Effector memory CD4-positive, alpha-beta T cell (primary cell): ENCODE results near the gene RAD21L1.

ENCODE experiments used
- DNase-seq, 3 donors: peaks; one replicate each; pipeline ENCODE4 v3.0.0-alpha.2; 2020
- H3K27ac ChIP-seq: 2 replicates; pipeline ENCODE4 v1.7.0; 2013; ENCODE audit warnings: mild to moderate bottlenecking, low read length, moderate library complexity; ENCODE audit not compliant: insufficient read depth, poor library complexity, severe bottlenecking
- H3K27me3 ChIP-seq: replicated peaks from 2 replicates; pipeline ENCODE4 v1.7.0; 2013; ENCODE audit warnings: mild to moderate bottlenecking, low read length; ENCODE audit not compliant: insufficient read depth, control insufficient read depth, poor library complexity, severe bottlenecking
- H3K36me3 ChIP-seq: 2 replicates; pipeline ENCODE4 v1.7.0; 2013; ENCODE audit warnings: mild to moderate bottlenecking, low read length, moderate library complexity; ENCODE audit not compliant: control insufficient read depth, insufficient read depth
- H3K4me1 ChIP-seq: 2 replicates; pipeline ENCODE4 v1.7.0; 2013; ENCODE audit warnings: low read length, mild to moderate bottlenecking; ENCODE audit not compliant: control insufficient read depth, insufficient read depth, poor library complexity, severe bottlenecking
- H3K4me3 ChIP-seq: 2 replicates; pipeline ENCODE4 v1.7.0; 2013; ENCODE audit warnings: low read length, low read depth, mild to moderate bottlenecking; ENCODE audit not compliant: insufficient read depth, poor library complexity, severe bottlenecking
- H3K9me3 ChIP-seq: 2 replicates; pipeline ENCODE4 v1.7.0; 2013; ENCODE audit warnings: mild to moderate bottlenecking, low read length, moderate library complexity; ENCODE audit not compliant: control insufficient read depth

The RAD21L1 gene

DNA sequence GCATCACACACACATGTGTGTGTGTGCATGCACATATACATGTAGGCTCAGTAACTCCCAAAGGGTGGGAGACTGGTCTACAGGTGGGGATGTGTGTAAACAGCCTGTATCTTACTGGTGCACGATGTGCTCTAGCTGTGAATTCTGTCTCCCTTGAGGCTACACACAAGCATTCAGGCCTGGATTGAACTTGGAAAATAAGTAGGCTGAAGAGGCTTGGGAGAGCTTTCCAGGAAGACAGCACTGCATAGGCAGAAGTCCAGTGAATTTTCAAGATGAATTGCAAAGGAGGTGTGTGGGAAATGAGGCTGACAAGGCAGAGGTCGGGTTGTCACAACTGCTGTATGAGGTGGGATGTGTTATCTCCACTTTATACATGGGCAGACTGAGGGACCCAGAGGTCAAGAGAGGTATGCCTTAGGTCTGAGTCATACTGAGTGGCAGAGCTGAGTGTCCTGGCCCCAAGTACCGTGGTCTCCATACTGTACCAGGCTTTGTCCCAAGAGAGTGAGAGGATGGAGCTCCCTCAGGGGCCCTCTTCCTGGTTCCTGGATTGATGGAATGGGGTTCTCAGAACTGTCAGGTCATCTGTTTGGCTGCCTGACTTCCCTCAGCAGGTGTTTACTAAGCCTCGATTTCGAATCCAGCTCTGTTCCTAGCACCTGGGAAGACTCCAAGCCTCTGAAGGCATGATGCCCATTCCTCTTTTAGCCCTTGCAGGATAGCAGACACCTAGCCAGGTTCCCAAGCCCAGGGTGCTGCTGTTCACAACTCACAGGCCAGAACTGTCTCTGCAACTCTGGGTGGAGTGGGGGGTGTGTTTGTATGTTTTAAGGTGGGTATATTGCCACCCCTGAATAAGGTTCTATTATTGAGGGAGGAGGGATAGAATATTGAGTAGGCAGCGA is 54.6 kb downstream of the RAD21L1 start:
- Histone ChIP-seq H3K4me3 (no peak overlapping the region), H3K9me3 (no peaks in the 10 kb centered on the region), H3K4me1 (no peaks in the 10 kb centered on the region), H3K27me3 (no peaks in the 10 kb centered on the region), H3K36me3 (no peaks in the 10 kb centered on the region), H3K27ac (no peak overlapping the region)
- DNase-seq, result no peak

DNA sequence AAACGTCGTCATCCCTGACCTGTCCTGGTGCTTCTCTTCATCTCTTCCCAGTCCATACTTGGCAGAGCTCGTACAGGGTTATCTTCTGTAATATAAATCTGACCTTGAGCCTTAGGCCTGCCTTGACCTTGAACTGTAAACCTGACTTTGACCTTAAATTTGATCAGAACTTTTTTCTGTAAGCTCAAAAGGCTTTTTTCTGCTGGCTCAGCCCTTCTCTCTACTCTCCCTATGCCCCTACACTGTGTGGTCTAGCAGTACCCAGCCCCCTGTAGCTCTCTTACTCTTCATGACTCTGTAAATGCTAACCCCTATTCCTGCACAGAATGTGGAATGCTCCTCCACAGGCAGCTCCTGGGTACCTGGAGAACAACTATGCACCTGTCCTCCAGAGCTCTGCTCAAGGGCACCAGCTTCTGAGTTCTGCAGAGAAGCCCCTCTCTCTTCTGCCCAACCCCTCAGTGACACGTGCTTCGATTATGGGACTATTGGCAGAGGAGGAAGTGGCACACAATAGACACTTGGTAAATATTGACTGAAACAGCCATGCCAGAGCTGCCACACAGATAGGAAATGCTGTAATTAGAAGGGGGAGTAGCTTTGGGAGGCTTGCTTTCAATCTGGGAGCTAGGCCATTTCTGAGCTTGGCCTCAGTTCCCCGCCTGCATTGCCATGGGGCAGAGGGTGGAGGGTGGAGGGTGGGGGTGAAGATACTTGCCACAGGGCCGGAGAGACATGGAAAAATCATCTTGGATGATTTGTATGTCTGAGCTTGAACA is 55.6 kb downstream of the RAD21L1 start:
- no peak overlapping the region for H3K4me3 ChIP-seq
- no peaks in the 10 kb centered on the region for H3K9me3 ChIP-seq
- no peak overlapping the region for H3K27ac ChIP-seq
- no peak for DNase-seq
- no peaks in the 10 kb centered on the region for H3K27me3 ChIP-seq
- peaks cover 3% of the 10 kb centered on the region for H3K4me1 ChIP-seq
- no peaks in the 10 kb centered on the region for H3K36me3 ChIP-seq

DNA sequence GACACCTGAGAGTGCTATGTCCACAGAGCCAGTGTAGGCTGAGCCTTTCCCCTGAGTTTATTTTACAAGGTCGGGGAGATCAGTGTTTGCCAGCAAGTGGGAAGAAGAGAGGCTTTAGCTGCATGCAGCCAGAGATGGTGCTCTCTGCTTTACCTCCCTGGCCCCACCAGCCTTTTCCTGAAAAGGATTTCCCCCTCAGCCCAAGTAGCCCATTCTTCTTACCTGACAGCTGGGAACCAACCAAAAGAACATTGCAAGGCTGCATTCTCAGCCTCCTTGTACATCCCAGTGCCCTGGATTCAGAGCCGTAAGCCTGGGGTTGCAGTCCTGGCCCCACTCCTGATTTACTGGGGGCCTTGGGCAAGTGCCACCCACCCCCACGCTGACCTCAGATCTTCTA is 57.1 kb downstream of the RAD21L1 start:
- Histone ChIP-seq H3K4me1 (peaks cover 3% of the 10 kb centered on the region), H3K27ac (no peak overlapping the region), H3K4me3 (no peak overlapping the region), H3K9me3 (no peaks in the 10 kb centered on the region), H3K36me3 (no peaks in the 10 kb centered on the region), H3K27me3 (no peaks in the 10 kb centered on the region)
- no peak for DNase-seq

DNA sequence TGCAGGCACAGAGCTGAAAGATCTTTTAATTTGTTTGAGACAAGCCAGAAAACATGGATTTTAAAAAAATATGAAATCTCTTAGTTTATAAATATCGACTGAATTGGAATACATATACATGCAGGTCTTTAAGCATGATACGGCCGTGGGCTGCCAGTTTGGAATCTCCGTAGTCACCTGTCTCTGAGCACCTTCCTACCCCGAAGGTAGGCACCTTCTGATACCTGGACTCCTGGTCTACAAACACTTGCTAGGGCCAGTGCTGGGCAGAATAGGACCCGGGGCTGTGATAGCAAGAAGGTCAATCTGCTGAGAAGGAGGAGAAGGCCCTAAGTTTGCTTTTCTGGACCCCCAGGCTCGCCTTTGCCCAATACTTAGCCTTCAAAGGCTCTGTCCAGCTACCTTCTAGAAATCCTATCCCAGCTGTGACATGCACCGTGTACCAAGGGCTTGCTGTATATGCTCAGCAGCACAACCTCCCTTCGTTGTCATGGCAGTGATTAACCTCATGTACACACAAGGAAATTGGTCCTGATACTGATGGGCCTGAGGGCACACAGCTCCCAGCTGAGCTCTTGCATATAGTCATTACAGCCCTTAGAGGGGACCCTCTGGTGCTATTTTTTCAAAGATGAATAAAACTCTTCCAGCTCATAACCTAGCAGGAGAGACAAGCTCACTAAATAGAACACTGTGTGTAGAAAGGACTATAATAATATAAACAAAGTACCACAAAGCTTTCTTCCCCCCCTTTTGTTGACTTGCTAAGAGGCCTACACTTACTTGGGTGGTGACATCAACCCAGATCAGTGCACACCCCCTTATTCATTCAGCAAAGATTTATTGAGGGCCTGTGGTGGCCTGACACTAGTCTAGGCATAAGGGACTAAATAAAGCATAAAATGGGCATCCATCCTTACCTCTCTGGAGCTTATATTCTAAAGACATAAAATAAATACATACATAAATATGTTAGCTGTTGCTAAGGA is 58.0 kb downstream of the RAD21L1 start:
- no peak for DNase-seq
- Histone ChIP-seq H3K4me3 (no peak overlapping the region), H3K4me1 (peaks cover 3% of the 10 kb centered on the region), H3K27ac (no peak overlapping the region), H3K9me3 (no peaks in the 10 kb centered on the region), H3K27me3 (no peaks in the 10 kb centered on the region), H3K36me3 (no peaks in the 10 kb centered on the region)

DNA sequence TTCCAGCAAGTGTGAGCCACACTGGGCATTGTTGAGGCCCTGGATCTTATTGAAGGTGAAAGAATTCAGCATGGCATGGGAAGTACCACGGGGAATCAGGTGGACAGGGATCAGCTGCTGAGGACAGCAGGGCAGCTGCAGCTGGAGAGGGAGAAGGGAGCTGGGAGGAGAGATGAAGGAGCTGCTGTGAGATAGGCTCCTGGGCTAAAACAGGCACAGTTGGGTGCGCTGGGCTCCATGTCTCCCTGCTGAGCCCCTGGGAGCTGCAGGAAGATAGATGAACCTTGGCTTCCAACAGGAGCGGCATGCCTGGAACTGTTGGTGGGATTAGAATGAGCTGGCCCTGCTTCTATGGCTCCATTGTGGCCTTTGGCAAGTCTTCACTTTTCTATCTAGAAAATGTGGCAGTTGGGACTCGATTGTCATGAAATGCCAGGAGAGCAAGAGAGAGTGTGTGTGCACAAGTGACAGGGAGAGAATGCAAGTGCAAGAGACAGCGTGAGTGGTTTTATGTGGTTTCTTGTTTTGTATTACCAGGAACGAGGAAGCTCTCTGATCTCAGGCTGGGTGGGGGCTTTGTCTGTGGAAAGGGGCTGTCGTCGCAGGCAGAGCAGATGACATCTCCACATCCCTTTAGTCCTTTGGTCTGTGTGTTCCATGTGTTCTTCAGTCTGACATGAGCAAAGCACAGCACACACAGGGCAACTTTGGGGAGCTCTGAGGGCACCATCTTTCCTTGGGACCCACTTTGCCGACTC is 60.6 kb downstream of the RAD21L1 start:
- no peak overlapping the region for H3K27ac ChIP-seq
- H3K4me1 ChIP-seq, result peaks cover 3% of the 10 kb centered on the region
- no peaks in the 10 kb centered on the region for H3K36me3 ChIP-seq
- no peaks in the 10 kb centered on the region for H3K9me3 ChIP-seq
- H3K4me3 ChIP-seq, result no peak overlapping the region
- DNase-seq, result no peak
- no peaks in the 10 kb centered on the region for H3K27me3 ChIP-seq

DNA sequence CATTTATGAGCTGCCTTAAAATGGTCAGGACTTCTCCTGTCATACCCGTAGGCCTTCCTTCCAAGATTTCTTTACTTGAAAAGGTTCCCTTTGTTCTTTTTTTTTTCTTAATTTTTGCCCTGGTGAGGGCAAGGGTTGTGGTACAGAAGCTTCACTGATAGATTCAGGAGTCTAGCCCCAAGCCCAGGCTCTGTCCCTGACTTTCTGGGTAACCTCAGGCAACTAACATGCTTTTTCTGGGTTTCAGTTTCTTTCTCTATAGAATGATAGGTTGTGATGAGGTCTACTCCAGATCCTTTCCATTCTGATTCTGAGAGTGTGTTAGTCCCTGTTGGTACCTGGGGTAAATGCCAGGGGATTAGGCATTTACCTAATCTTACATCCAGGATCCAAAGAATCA is 61.5 kb downstream of the RAD21L1 start:
- DNase-seq, result no peak
- Histone ChIP-seq H3K4me1 (peaks cover 3% of the 10 kb centered on the region), H3K36me3 (no peaks in the 10 kb centered on the region), H3K27me3 (no peaks in the 10 kb centered on the region), H3K4me3 (no peak overlapping the region), H3K27ac (no peak overlapping the region), H3K9me3 (no peaks in the 10 kb centered on the region)

DNA sequence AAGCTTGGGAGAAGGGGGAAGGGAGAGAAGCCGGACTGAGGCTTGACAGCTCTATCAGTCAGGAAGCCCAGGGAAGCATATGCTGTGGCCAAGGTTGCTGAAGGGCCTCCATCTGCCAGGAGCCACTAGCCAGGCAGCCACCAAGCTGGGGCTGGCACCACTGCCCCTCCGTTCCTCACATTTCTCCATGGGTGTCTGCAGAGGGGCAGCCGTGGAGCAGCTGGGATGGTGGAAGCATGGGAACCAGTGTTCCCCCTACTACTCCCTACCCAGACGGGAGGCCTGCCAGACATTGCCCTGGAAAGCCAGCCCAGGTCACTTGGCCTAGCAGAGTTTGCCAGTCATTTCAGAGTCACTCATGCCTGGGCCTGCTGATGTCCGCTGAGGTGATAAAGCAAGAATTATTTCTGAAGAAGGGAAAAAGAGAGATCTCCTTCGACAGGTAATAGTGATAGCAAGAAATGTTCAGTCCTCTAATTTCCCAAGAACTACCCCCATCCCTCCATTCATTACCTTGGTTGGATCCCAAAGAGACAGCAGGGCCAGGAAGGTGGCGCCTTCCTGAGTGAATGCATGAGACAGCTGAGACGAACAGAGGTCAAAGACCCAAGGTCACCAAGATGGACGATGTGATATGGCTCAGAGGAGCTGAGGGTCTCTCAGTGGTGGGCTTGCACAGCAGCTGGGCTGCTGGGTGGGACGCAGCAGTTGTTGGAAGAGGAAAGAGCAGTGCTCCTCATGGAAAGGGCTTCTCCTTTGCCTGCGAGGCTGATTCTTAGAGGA is 62.1 kb downstream of the RAD21L1 start:
- H3K27ac ChIP-seq, result no peak overlapping the region
- H3K4me3 ChIP-seq, result no peak overlapping the region
- no peaks in the 10 kb centered on the region for H3K9me3 ChIP-seq
- peaks cover 3% of the 10 kb centered on the region for H3K4me1 ChIP-seq
- H3K36me3 ChIP-seq, result no peaks in the 10 kb centered on the region
- H3K27me3 ChIP-seq, result no peaks in the 10 kb centered on the region
- DNase-seq, result no peak

DNA sequence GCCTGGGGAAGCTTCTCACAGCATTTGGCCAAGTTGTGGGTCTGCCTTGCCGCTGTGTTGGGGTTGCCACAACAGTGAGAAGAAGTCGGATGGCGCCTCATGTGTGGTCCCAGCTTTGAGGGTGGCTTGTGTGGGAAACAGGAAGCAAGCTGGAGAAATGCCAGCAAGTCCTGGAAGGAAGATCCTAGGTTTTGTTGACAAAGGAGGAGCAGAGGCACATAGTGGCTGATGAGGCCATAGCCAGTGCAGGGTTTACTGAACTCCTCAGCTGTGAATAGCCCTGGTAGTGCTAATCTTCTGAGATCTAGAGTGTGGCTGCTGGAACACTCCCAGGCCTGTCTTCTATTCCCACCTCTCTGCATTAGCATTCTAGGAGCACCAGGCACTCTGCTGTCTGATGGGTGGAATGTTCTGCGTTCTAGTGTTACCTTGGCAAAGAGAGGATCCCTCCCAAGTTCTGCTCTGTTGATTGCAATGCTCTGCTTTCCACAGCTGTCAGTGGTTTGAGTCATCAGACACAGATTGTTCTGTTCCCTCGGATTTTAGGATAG is 65.4 kb downstream of the RAD21L1 start:
- no peak overlapping the region for H3K4me3 ChIP-seq
- H3K4me1 ChIP-seq, result no peaks in the 10 kb centered on the region
- H3K27ac ChIP-seq, result no peak overlapping the region
- H3K36me3 ChIP-seq, result no peaks in the 10 kb centered on the region
- DNase-seq, result no peak
- H3K9me3 ChIP-seq, result no peaks in the 10 kb centered on the region
- H3K27me3 ChIP-seq, result no peaks in the 10 kb centered on the region
